Suprapubic skin (tissue), 4 donors: Measurements from ENCODE around the gene CHRDL2. TPM values are rescaled to one million over a fixed set of nuclear protein-coding genes. Genes with fewer than 3 reads are reported as not detected.

Source experiments
- DNase-seq, 2 donors: peaks; one replicate each; pipeline ENCODE4 v3.0.0-alpha.2; 2019; ENCODE audit warnings: low spot score in 2 of 2
- H3K27ac ChIP-seq: fragments of 200-600 bp; sonication (generic); one replicate; pipeline ENCODE4 v1.5.1; 2019
- H3K27me3 ChIP-seq: fragments of 200-600 bp; sonication (generic); one replicate; pipeline ENCODE4 v1.5.1; 2019
- H3K36me3 ChIP-seq: fragments of 200-600 bp; sonication (generic); one replicate; pipeline ENCODE4 v1.5.1; 2019
- H3K4me1 ChIP-seq: fragments of 200-600 bp; sonication (generic); one replicate; pipeline ENCODE4 v1.5.1; 2019
- H3K4me3 ChIP-seq: fragments of 200-600 bp; sonication (generic); one replicate; pipeline ENCODE4 v1.5.1; 2019; ENCODE audit warnings: mild to moderate bottlenecking
- H3K9me3 ChIP-seq: fragments of 200-600 bp; sonication (generic); one replicate; pipeline ENCODE4 v1.5.1; 2019
- EP300 ChIP-seq: sonication (generic); formaldehyde crosslinking; IDR thresholded peaks from one replicate; pipeline ENCODE4 v1.6.1; 2017; ENCODE audit warnings: antibody characterized with exemption
- POLR2A ChIP-seq, 2 donors: fragments of 450-650 bp; IDR thresholded peaks; one replicate each; pipeline ENCODE4 v1.6.1; 2017; ENCODE audit warnings: antibody characterized with exemption in 2 of 2, mild to moderate bottlenecking in 2 of 2, moderate library complexity in 2 of 2
- POLR2AphosphoS5 ChIP-seq, 3 donors: sonication (generic); formaldehyde crosslinking; IDR thresholded peaks; one replicate each; pipeline ENCODE4 v1.6.1; 2017; ENCODE audit warnings: antibody characterized with exemption in 3 of 3
- WGBS: methylation state at CpG from one replicate; pipeline ENCODE4 v1.1.5; 2018; 5-methylcytosine and 5-hydroxymethylcytosine counted together
- total RNA-seq, 4 donors: library from RNA; depleted of rRNA; stranded (reverse); fragments of >200 nt; gene quantifications; one replicate each; pipeline ENCODE4 v1.1.0, GENCODE V29; 2016
- TF ChIP-seq, protein P1 (sequence below), 2 donors: fragments of 200-600 bp in 1 of 2; fragments of 450-650 bp in 1 of 2; sonication (generic) in 1 of 2; IDR thresholded peaks; one replicate each; pipeline ENCODE4 v1.5.1; 2016 to 2019; ENCODE audit warnings: antibody characterized with exemption in 2 of 2, mild to moderate bottlenecking in 1 of 2, moderate library complexity in 1 of 2

CHRDL2 gene
- total RNA-seq, 4 donors from 2014 or later: not detected

DNA sequence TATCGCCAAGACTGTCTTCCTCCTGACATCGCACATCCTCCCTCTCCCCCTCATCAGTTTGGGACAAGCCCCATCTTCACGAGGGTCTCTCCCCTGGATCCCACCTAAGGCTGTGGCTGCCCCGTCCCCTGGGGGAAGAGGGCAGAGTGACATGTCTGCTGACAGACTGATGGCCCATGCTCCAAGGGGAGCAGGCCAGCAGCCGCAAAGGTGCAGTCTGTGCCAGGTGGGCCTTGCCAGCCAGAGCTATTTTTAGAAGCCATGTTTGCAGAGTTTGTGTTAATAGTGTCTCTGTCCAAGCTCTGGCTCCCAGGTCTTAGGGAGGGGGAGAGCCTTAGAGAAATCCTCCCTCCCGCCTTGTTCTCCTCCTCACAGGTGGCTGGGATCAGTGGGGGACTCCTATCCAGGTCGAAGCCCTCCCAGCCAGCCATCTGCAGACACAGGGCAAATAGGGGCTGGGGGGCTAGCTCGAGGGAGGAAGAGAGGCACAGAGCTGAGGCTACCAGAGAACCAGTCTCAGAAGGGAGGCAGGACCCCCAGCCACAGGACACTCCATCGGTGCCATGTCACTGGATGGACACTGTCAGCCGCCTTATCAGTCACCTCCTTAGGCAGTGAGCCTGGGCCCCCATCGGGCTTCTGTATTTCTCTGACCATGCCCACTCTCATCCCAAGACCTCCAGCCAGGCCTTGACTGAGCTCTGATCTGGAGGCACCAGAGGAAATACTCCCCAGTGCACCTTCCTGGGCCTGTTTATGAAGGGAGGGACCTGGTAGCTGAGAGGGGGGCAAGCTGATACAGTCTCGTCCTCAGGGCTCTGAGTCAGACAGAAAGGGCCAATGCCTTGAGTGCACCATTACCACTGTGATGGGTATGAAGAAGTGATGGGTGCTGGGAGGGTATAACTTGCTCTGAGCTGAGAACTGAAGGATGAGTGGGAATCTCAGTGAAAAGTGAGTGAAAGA lies 49.3 kb downstream of the CHRDL2 start:
- peak; percentile 54 to 62 for DNase-seq
- H3K27ac ChIP-seq: no peak overlapping the region
- H3K27me3 ChIP-seq: no peaks in the 10 kb centered on the region
- no peak overlapping the region for H3K4me3 ChIP-seq
- no peaks in the 10 kb centered on the region for H3K9me3 ChIP-seq
- H3K36me3 ChIP-seq: no peaks in the 10 kb centered on the region
- TF ChIP-seq POLR2AphosphoS5 (IDR thresholded peaks at IDR 0.05) (no peak), POLR2A (IDR thresholded peaks at IDR 0.05) (no peak), EP300 (no peak)
- TF ChIP-seq, protein P1, sequence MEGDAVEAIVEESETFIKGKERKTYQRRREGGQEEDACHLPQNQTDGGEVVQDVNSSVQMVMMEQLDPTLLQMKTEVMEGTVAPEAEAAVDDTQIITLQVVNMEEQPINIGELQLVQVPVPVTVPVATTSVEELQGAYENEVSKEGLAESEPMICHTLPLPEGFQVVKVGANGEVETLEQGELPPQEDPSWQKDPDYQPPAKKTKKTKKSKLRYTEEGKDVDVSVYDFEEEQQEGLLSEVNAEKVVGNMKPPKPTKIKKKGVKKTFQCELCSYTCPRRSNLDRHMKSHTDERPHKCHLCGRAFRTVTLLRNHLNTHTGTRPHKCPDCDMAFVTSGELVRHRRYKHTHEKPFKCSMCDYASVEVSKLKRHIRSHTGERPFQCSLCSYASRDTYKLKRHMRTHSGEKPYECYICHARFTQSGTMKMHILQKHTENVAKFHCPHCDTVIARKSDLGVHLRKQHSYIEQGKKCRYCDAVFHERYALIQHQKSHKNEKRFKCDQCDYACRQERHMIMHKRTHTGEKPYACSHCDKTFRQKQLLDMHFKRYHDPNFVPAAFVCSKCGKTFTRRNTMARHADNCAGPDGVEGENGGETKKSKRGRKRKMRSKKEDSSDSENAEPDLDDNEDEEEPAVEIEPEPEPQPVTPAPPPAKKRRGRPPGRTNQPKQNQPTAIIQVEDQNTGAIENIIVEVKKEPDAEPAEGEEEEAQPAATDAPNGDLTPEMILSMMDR (IDR thresholded peaks at IDR 0.05): no peak
- WGBS: 64% methylated on average over 11 of the region's 12 CpGs
- peaks cover 12% of the 10 kb centered on the region for H3K4me1 ChIP-seq

DNA sequence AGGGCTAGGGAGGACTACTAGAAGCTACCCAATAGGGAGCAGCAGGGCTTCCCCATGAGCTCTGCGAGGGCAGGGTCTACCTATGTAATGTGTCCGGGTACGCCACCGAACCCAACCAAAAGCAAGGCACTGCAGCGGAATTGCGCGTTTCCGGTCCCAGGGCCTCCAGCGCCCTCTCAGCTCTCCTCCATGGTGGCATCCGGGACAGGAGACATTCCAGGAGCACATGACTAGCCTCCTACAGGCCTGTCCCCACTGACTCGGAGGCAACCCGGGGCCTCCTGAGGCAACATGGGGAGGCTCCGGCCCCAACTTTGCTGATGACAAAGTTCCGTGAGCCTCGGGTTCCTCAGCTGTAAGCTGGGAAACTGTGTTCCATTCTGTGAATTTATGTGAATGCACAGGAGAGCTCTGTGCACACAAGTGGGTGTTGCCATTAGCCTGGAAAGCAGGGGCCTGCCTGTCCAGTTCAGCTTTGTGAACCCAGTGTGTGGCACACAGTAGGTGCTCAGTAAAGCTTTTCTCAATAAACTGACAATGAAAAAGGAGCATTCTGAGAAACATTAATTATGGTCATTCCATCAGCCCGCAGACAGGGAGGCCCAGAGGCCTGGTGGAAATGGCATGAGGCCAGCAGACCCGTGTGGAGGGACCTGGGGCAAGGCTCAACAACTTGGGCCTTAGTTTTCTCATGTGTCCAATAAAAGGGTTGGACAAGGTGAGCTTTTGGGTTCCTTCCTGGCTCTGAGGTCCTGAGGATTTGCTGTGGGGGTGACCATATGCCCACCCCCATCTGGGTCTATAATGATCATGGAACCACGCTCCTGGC lies 50.3 kb downstream of the CHRDL2 start:
- DNase-seq: peak; percentile 47 to 53
- WGBS: 85% methylated on average over 18 of the region's 18 CpGs

DNA sequence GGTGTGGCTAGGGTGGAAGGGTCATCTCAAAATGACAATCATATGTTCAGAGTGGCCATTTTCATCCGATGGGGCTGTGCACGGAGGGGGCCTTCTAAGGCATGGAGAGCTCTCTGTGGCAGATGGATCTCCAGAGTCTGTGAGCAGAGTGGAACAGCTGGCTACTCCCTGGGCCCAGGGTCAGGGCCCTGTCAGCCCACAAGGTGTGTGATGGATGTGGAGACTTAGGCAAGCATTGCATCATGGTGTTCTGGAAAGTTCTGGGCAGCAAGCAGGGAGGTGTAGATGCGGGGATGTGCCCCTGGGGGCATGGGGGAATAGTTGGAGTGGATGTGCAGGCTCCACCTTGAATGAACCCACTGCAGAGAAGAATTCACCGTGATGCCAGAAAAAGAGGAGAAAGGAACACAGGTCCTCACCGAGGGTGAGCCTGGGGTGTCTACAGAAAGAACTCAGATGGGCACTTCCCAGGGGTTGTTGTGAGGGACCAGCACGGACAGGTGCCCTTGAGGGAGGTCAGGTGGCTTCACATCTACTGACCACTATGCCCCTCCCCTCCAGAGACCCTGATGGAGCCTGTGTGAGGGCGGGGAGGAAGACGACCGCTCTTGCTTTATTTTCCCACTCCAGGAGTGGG lies 51.1 kb downstream of the CHRDL2 start:
- H3K4me1 ChIP-seq: peaks cover 12% of the 10 kb centered on the region
- no peaks in the 10 kb centered on the region for H3K27me3 ChIP-seq
- no peaks in the 10 kb centered on the region for H3K9me3 ChIP-seq
- TF ChIP-seq, protein P1 (IDR thresholded peaks at IDR 0.05): no peak
- no peaks in the 10 kb centered on the region for H3K36me3 ChIP-seq
- peak in 1 of 2 donors; percentile 44 for DNase-seq
- no peak overlapping the region for H3K4me3 ChIP-seq
- no peak overlapping the region for H3K27ac ChIP-seq
- WGBS: 98% methylated on average over 8 of the region's 9 CpGs

More for the DNA sequence above, 50.3 kb downstream of the CHRDL2 start:
- Histone ChIP-seq H3K4me1 (peaks cover 12% of the 10 kb centered on the region), H3K36me3 (no peaks in the 10 kb centered on the region), H3K27me3 (no peaks in the 10 kb centered on the region), H3K4me3 (no peak overlapping the region), H3K9me3 (no peaks in the 10 kb centered on the region), H3K27ac (no peak overlapping the region)
- TF ChIP-seq POLR2A (IDR thresholded peaks at IDR 0.05) (no peak), EP300 (no peak), POLR2AphosphoS5 (IDR thresholded peaks at IDR 0.05) (no peak)
- TF ChIP-seq, protein P1 (IDR thresholded peaks at IDR 0.05): no peak

DNA sequence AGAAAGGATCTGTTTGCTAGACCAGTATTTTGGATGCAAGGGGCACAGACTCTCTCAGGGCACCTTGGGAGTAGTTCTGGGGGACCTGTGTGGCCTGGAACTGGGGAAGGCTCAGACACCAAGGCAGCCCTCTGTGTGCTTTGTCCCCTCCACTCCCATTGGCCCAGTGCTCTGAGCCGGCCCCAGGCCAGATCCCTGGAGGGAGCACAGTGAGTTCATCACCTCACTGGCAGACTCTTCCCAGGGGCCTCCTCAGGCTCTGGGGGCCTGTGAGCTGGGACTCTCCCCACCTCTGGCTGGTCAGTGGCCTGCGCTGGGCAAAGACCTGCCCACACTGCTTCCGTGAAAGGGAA lies 51.7 kb downstream of the CHRDL2 start:
- no peak overlapping the region for H3K4me3 ChIP-seq
- WGBS: 100% methylated on average over 1 of the region's 3 CpGs
- no peaks in the 10 kb centered on the region for H3K27me3 ChIP-seq
- no peaks in the 10 kb centered on the region for H3K36me3 ChIP-seq
- H3K9me3 ChIP-seq: no peaks in the 10 kb centered on the region
- no peak overlapping the region for H3K27ac ChIP-seq
- DNase-seq: no peak
- peaks cover 12% of the 10 kb centered on the region for H3K4me1 ChIP-seq
- TF ChIP-seq POLR2AphosphoS5 (IDR thresholded peaks at IDR 0.05): no peak
- no peak for TF ChIP-seq EP300
- TF ChIP-seq, protein P1 (IDR thresholded peaks at IDR 0.05): no peak
- no peak for TF ChIP-seq POLR2A (IDR thresholded peaks at IDR 0.05)
